ENCODE data around the gene GRID2. TPM values are rescaled to one million over a fixed set of nuclear protein-coding genes. Genes with fewer than 3 reads are reported as not detected.

Gene GRID2
- total RNA-seq, 1 donor: not detected

- H3K4me3 ChIP-seq (ENCODE audit: low read depth, low read length): no peak overlapping the region
- no peak for DNase-seq (ENCODE audit: low read depth)
- no peak for TF ChIP-seq CTCF (IDR thresholded peaks at IDR 0.05; ENCODE audit: insufficient read depth, low read depth, low read length)
These were observed 505.6 kb downstream of the GRID2 start for GRCh38 chr4:92809381-92809780.

- TF ChIP-seq CTCF (IDR thresholded peaks at IDR 0.05; ENCODE audit: insufficient read depth, low read depth, low read length): no peak
- no peak for DNase-seq (ENCODE audit: low read depth)
- no peak overlapping the region for H3K4me3 ChIP-seq (ENCODE audit: low read depth, low read length)
These were observed 508.9 kb downstream of the GRID2 start for GRCh38 chr4:92812652-92813051.

- DNase-seq (ENCODE audit: low read depth): no peak
- TF ChIP-seq CTCF (IDR thresholded peaks at IDR 0.05; ENCODE audit: insufficient read depth, low read depth, low read length): no peak
- no peak overlapping the region for H3K4me3 ChIP-seq (ENCODE audit: low read depth, low read length)
These were observed 510.9 kb downstream of the GRID2 start for GRCh38 chr4:92814677-92815076.

GRCh38 chr4:92825256-92825655, 521.5 kb downstream of the GRID2 start:
- no peak for TF ChIP-seq CTCF (IDR thresholded peaks at IDR 0.05; ENCODE audit: insufficient read depth, low read depth, low read length)
- DNase-seq (ENCODE audit: low read depth): no peak
- H3K4me3 ChIP-seq (ENCODE audit: low read depth, low read length): no peak overlapping the region

GRCh38 chr4:92825791-92826190, 522.0 kb downstream of the GRID2 start:
- no peak for TF ChIP-seq CTCF (IDR thresholded peaks at IDR 0.05; ENCODE audit: insufficient read depth, low read depth, low read length)
- H3K4me3 ChIP-seq (ENCODE audit: low read depth, low read length): no peak overlapping the region
- no peak for DNase-seq (ENCODE audit: low read depth)

- no peak for DNase-seq (ENCODE audit: low read depth)
- no peak for TF ChIP-seq CTCF (IDR thresholded peaks at IDR 0.05; ENCODE audit: insufficient read depth, low read depth, low read length)
These were observed 527.0 kb downstream of the GRID2 start for GRCh38 chr4:92830771-92831170.

GRCh38 chr4:92840880-92841279, 537.1 kb downstream of the GRID2 start:
- DNase-seq (ENCODE audit: low read depth): no peak
- H3K4me3 ChIP-seq (ENCODE audit: low read depth, low read length): no peak overlapping the region
- no peak for TF ChIP-seq CTCF (IDR thresholded peaks at IDR 0.05; ENCODE audit: insufficient read depth, low read depth, low read length)

More at GRCh38 chr4:92830771-92831170, 527.0 kb downstream of the GRID2 start:
- no peak overlapping the region for H3K4me3 ChIP-seq (ENCODE audit: low read depth, low read length)
